Measurements from ENCODE around the gene SAMD8.

The SAMD8 gene

DNA sequence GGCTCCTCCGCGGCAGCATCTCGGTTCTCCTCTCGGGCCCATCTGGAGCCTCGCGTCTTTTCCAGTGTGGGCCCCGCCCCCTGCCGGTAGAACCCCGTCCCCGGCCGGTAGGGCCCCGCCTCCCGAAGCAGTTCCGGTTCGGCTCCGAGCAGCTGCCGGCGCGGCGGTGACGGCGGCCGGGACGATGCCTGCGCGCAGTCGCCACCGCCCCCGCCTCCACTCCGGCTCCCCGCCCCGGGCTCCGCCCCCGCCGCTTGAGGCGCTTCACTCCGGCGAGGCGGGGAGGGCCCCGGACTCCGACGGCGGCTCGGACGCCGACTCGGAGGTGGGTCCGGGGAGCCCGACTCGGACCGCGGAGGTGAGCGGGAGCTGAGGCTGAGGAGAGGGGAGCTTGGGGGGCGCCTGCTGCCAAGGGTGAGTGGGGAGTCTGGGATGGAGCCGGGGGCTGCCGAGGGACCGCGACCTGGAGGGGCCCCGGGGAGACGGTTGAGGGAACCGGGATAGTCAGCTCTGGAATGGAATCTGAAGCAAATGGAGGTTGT, at the start of gene SAMD8:
Gene SAMD8 (plus strand): TSS at position 292 of the 542 bp plus-strand sequence. CDS start 38,873 bp downstream, outside the sequence.
- DNase-seq, result peak; percentile 91 to 94 (median 91)

DNA sequence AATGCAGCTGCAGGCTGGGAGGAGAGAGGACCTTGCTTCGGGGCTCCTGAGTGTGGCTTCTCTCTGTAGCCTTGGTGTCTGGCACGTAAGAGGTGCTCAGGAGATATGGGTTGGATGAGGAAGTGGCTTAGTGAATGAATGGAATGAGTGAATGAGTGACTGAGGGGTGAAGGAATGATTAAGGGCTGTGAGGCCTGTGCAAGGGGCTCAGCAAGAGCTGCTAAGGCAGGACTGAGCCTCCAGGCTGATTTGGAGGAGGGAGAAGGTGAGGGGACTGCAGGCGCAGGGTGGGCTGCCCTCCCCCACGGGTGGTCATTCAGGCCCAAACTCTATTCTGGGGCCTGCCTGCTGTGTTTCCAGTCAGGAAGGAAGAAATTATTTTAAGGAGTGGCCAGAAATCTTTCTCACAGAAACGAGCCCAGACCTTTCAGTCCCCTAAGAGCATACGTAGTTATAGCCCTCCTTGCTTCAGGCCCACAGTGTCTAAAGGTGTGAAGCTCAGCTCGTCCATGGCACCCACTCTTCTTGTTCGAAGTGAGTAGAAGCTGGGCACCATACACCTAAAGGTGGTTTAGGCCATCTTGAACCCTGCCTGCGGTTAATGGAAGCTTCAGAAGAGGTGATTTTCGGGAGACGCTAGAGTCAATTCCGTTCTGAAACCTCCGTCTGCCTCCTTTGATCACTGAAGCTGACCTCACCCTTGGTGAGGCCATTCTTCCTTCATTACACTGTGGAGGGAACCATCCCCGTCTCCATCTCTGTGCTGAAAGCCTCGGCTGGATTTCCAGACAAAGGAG, 49.5 kb upstream of the SAMD8 start:
- DNase-seq, result no peak

DNA sequence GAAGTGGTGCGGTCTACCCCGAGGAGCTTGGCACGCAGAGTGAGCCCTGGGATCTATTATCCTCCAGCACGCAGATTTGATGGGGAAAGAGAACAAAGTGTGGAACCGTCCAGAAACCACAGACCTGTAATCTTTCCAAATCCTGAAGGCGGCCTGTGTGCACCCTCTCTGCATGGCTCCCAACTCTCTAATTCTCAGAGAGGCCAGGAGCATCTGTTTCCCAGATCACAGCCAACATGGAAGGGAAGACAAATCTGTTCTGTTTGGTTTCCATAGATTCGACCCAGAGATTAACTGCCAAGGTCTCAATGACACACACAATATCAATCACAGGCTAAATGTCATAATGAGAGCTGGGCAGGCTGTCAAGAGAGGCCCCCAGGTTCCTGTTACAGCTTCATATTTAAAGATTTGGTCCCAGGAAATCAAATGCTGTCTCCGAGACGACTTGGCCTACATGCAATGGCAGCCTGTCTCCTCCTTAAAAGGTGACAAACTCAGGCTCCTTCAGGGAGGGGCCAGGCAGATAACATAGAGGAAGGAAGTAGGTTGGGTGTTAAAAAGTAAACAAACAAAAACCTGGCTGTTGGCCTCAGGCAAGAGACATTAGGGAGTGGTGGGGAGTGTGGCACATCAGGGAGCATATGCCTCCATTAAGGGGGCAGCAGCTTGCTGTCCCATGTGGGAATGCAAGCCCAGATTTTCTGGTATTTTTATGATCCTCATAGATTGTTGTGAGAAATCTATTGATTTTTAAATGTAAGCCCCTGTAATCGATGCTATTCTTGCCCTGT, 48.8 kb upstream of the SAMD8 start:
- no peak for DNase-seq

DNA sequence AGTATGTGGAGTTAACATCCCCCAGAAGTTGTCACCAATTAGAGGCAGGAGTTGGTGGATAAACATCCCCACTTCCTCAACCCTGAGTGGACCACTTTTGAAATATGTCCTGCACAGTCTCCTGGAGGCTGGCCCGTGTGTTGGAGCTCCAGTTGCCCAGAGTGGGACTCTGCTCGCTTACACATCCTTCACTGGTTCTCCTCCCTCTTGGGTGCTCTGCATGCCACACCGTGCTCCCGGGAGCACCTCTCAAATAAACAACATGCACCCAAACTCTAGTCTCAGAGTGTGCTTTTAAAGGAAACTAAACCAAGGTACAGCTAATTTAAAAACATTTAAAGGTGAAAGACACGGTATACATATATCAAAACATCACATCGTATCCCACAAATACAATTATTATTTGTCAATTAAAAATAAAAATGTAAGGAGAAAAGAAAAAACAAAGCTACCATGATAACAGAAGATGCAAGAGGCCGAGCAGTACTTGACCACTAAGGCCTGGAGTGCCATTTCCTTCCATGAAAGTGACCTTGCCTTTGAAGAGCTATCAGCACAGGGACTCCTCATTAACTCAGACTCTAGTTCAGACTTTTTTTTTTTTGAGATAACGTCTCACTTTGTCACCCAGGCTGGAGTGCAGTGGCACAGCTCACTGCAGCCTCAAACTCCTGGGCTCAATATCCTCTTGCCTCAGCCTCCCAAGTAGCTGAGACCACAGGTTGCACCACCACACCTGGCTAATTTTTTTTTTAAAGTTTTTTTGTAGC, 47.8 kb upstream of the SAMD8 start:
- no peak for DNase-seq

DNA sequence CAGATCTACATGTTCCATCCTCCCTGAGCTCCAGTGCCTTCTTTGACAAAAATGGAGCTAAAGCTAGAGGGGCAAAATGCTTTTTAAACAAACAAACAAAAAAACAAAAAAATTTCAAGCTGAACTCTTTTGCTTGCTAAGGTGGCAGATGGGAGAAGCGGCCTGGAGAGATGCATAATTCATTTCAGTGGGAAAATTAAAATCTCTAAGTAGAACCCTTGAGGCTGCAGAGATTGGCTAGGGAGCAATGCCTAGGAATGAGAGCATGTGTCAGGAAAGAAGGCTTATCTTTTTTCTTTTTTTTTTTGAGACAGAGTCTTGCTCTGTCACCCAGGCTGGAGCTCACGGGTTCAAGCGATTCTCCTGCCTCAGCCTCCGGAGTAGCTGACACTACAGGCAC, 46.4 kb upstream of the SAMD8 start:
- DNase-seq, result no peak

DNA sequence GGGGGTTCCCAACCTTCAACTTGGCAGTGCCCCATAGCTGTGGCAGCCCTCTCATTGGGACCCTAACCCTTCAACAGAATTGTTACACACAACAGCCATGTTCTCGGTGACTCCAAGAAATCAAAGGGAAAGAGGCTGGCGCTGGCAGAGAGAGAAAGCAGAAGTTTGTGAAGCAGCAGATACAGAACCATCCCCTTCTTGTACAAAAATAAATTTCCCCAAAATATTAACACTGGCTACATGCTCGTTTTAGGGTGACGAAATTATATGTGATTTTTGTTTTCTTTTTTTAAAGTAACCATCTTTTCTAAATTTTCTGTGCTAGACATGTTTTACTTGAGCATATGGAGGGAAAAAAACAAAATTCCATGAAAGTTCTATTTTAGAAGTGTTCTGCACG, 45.2 kb upstream of the SAMD8 start:
- DNase-seq, result no peak

DNA sequence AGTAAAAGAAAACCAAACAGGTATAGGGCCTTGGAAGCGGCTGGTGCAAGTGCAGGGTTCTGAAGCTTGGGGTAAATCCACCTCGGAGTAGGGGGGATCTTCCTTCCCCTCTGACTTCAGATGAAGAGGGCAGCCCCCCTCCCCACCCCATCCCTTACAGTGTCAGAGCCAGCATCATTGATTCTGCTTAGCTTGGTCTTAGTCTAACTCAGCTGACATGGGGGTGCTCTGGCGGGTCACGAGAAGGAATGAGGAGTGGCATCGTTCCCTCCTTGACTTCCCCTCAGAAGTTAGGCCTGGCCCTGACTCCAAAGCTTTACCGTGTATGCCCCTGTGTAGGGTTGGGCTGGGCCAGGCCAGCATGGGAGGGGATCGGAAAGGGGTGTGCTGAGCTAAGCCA, 44.2 kb upstream of the SAMD8 start:
- DNase-seq, result no peak

DNA sequence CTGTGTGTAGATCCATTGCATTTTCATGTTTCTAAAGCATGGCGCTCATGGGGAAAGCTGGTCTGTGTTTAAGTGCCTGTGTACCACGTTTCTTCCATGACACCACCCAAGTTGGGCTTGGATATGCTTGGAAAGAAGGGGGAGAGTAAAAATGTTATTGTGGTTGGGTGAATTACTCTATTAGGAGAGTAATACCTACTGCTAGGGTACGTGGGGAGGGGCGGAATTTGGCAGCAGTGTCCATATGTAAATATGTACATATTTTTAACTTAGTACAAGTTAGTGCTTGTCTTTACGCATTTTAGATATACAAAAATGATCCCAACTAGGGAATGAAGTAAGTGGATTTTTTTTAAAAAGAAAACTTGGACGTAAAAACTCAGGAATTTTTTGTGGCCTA, 42.9 kb upstream of the SAMD8 start:
- DNase-seq, result no peak

DNA sequence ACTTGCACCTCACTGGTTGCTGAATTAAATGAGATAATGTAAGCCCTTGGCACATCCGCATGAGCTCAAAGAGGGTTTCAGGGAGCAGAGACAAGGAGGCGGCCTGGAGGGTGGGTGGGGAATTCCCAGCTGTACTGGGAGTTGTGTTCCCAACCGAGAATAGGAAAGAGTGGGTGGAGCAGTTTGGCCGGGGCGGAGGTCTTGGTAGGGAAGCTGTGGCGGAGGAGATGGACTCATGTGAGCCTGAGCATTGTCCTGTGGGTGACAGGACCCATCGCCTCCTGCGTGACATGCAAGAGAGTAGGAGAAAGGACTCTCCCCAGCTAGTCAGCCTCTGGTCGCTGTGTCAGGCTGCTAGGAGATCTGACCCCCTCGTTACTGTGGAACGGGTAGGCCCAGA, 41.0 kb upstream of the SAMD8 start:
- no peak for DNase-seq

DNA sequence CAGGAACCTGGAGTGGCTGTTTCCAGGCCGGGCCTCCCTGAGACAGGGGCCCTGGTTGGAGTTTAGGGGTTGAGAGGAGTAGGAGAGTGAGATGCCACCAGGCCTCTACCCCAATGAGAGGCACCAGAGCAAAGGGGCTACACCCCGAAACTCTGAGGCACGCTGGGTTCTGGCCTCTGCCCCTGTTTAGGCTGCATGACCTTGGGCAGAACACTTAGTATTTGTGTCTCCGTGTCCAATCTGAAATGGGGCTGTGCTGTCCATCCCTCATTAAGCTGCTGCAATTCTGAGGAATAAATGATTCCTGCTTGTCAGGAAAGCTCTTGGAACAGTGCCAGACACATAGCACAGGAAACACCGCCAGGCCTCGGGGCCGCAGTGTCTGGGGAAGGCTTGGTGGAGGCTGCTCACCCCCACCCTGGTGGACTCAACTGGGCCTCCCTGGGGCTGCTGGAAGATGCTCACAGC, 40.5 kb upstream of the SAMD8 start:
- DNase-seq, result no peak

DNA sequence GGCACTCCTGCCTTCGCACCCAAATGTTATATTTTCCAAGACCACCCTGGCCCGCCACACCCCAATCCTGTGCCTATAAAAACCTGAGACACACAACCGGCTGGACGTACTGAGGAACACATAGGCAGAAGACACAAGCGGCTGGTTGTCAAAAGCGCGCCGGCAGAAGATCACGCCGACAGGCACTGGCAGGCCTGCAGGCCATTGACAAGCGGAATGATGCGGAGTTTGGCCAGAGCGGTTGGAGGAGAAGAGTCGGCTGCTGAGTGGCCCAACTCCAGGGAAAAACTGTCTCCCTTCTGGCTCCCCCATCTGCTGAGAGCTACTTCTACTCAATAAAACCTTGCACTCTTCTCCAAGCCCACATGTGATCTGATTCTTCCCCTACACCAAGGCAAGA, 39.7 kb upstream of the SAMD8 start:
- no peak for DNase-seq

DNA sequence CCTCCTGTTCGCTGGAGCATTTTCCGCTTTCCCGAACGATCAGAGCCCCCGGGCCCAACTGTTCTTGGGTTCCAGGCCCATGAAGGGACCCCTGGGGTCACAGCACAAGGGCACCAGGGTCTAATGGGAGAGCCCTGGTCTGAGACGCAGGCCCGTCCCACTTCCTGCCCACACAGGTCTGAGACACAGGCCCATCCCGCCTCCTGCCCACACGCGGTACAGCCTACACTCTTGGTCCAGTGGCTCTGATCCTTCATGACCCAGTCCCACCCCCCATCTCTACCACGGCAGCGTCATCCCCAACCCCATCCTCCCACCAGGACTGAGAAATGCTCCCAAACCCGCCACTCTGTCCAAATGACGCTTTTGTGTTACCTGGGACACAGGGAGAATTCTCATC, 38.7 kb upstream of the SAMD8 start:
- no peak for DNase-seq

DNA sequence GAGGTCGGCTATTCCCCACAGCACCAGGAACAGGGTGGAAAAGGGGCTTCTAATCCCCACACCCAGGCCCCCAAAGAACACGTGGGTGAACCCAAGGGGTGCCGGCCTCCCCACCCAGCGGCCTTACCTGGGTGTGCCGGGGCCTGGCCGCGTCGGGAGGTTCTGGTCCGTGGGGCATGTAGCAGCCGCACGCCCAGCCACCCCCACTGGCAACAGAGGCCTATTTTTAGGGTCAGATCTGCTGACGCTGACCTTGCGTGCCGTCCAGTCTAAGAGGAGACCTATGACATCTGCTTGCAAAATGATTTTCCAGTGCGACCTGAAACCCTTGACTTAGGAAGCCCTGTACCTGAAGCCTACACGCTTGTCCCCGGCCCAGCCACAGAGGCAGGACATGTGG, 38.0 kb upstream of the SAMD8 start:
- DNase-seq, result no peak

DNA sequence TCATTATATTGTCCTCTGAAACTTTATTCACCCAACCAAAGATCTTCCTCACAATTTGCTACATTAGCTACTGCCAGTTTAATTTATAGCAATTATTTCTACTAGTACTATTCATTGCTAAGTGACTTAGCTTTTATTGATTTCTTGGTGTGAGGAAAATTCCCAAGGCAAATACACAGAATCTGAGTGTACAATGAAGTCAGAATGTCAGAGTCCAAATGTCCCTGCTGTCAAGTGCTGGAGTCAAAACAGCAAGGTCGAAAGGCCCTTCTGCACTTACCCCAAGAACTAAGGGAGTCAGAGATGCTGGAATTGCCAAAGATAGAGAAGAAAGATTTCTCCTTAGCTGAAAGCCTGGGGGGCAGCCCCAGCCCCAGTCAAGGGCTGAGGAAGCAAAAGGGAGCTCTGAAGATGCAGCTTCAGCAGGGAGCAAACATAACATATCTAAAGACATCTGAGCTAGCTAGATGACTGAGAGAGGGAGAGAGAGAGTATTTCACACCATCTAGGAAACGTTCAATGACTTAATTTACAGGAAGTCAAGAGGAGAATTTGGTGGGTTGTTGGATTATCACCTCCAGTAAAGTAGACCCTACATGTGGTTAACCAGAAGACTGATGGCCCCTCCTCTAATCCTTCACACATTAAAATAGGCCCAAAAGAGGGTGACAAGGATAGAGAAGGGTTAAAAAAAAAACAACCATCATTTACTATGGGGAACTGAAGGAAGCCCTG, 36.6 kb upstream of the SAMD8 start:
- DNase-seq, result no peak

DNA sequence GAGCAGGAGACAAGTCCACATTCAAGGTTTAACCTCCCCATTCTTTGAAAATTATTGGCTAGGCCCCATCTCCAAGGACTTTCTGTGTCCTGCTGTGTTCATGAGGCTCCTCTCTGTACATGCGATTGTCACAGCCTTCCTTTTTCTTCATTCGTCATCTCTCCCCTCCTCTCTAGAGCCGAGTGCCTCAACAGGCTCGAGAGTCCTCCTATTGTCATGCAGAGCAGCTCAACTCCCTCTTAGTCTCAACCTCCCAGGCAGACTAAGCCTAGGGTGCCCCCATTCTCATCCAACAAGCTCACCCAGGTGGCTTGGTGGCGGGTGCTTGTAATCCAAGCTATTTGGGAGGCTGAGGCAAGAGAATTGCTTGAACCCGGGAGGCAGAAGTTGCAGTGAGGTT, 35.1 kb upstream of the SAMD8 start:
- DNase-seq, result no peak

DNA sequence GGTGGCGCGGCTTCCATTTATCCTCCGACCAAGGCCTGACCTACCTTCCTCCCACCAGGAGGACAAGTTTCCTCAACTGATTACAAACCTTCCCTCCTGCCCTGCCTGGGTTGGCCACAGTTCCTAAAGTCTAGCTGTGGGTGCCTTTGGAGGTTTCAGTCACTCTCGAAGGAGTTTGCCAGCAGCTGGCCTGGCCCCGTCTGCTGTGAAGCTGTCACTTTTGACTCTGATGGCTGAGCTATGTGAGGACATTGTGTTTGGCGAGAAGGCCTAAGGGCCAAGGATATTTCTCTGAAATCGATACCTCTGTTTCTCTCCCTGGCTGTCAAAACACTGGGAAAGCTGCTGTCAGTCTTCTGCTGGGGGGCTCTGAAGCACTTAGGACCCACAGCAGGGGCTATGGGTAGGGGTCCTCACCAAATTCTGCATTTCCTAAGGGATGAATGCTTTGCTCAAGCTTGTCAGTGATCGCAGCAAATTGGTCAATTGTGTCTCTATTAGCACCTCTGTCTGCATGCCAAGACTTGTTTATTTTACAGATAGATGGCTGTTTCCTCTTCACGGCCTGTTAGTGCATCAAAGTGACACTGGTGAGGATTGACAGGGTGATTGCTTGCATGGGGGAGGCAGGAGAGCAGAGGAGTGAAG, 31.9 kb upstream of the SAMD8 start:
- no peak for DNase-seq

DNA sequence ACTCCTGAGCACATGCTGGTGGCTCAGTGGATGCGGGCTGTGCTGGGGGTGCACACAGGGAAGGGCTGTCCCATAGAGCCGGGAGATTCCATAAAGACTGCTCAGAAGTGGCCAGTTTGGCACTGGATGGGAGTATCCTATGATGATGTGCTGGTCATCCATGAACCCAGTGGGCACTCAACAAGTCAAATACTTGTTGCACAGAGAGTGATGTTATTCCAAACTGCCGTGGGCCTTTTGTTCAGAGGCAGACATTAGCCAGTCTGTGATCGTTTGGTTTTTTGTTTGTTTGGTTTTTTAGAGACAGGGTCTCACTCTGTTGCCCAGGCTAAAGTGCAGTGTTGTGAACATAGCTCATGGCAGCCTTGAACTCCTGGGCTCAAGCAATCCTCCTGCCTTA, 30.9 kb upstream of the SAMD8 start:
- no peak for DNase-seq

DNA sequence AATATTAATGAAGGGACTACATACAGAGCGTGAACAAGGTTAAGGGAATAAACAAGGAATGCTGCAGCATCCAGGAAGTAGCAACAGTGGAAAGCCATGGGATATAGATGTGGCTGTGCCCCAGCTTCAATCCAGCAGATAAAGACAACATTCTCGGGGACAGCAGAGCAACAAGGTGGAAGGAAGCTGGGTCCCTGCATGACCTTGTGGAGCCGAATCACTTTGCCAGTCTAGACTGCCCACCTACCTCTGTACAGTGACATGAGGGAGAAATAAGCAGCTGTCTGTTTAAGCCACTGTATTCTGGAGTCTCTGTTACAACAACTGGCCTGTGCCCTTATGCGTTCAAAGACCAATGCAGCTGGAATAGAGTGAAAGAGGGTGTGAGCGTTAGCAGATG, 30.1 kb upstream of the SAMD8 start:
- DNase-seq, result no peak

DNA sequence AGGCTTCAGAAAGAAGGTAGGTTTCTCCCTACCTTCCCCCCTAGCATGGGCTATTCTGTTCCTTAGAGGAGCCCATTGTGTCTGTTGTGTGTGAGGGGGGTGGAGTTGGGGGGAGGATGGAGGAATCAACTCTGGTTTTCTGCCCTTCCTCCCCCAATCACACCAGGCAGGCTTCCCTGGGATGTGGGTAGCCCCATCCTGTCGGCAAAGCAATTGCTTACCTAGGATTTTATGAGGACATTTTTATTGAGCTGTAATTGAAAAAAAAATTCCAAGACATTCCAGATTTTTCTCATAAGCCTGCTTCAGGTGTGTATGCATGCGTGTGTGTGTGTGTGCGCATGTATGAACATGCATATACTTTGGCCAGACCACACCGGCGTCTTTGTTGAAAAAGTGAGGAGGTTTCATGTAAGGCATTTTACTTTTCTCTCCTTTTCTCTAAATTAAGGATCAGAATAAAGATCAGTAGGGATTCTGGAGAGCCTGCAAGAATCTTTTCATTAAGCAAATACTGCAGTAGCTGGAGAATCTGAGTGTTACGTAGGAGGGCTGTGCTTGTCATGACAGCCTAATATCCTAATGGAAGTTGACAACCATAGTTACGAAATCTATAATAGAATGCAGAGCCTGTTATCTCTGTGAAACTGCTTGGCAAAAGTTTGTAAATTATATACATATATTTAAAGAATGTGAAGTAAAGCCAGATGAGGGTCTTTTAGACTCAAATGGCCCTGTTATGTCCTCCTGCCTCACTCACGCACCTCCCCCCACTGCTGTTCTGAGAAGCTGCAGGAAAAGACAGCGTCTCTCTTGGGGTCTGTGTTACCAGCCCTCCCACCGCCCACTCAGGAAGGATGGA, 27.3 kb upstream of the SAMD8 start:
- DNase-seq, result no peak

DNA sequence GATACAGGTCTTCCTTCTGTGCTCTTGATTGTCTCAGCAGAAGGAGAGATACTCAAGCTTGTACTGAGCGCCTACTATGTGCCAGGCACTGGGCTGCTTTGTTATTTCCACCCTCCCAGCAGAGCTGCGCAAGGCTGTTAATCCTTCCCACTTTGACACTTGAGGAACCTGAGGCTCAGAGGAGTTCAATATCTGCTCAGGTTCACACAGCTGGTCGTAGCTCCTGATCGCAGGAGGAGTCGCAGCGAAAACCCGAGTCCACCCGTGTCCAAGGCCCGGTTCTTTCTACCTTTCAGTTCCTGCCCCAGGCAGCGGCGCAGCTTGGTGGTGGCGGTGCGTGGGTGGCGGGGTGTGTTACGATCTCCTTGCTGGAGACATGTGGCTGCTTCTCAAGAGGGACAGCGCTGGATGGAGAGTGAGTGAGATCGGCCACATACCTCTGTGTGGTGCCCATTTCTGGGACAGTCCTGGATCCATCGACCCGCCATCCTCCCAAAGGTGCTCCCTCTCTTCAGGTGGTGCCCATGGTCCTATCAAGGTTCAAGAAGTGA, 26.5 kb upstream of the SAMD8 start:
- DNase-seq, result no peak
